Neural progenitor cell (in vitro differentiated cells): ENCODE results near the gene GCG. TPM values are rescaled to one million over a fixed set of nuclear protein-coding genes. Genes with fewer than 3 reads are reported as not detected.

Experiments used
- DNase-seq: peaks from one replicate; pipeline ENCODE4 v3.0.0-alpha.2; 2016; ENCODE audit warnings: low spot score
- H2AFZ ChIP-seq: fragments of 200-600 bp; sonication (generic); replicated peaks from 2 replicates; pipeline ENCODE4 v1.6.1; 2016; ENCODE audit warnings: antibody characterized with exemption
- H3F3A ChIP-seq: fragments of 200-600 bp; sonication (generic); 2 replicates; pipeline ENCODE4 v1.6.1; 2016; ENCODE audit warnings: antibody characterized with exemption, low read depth
- H3K27ac ChIP-seq: fragments of 200-600 bp; sonication (generic); 2 replicates; pipeline ENCODE4 v1.5.1; 2016; ENCODE audit warnings: mild to moderate bottlenecking
- H3K27me3 ChIP-seq: fragments of 200-600 bp; sonication (generic); 2 replicates; pipeline ENCODE4 v1.6.1; 2016; ENCODE audit warnings: mild to moderate bottlenecking, moderate library complexity
- H3K36me3 ChIP-seq: fragments of 200-600 bp; sonication (generic); 2 replicates; pipeline ENCODE4 v1.5.1; 2016
- H3K4me1 ChIP-seq: fragments of 200-600 bp; sonication (generic); 2 replicates; pipeline ENCODE4 v1.6.1; 2016; ENCODE audit warnings: mixed run types
- H3K4me2 ChIP-seq: fragments of 200-600 bp; sonication (generic); 2 replicates; pipeline ENCODE4 v1.6.1; 2016
- H3K4me3 ChIP-seq: fragments of 200-600 bp; sonication (generic); 2 replicates; pipeline ENCODE4 v1.5.1; 2016
- H3K79me2 ChIP-seq: fragments of 200-600 bp; sonication (generic); 2 replicates; pipeline ENCODE4 v1.6.1; 2016; ENCODE audit warnings: low read depth
- H3K9ac ChIP-seq: fragments of 200-600 bp; sonication (generic); 2 replicates; pipeline ENCODE4 v1.6.1; 2016
- H3K9me3 ChIP-seq: fragments of 200-600 bp; sonication (generic); 2 replicates; pipeline ENCODE4 v1.5.1; 2016; ENCODE audit warnings: low read depth
- H4K20me1 ChIP-seq: fragments of 200-600 bp; sonication (generic); 2 replicates; pipeline ENCODE4 v1.6.1; 2016; ENCODE audit warnings: low read depth
- H3K27ac Mint-ChIP-seq: 3 replicates; pipeline ENCODE4 v1.8.0; 2021; ENCODE audit warnings: mixed read lengths
- H3K27me3 Mint-ChIP-seq: 2 replicates; pipeline ENCODE4 v1.8.0; 2022; ENCODE audit warnings: low read depth, mild to moderate bottlenecking, inconsistent platforms, moderate library complexity, mixed read lengths; ENCODE audit not compliant: insufficient read depth
- H3K36me3 Mint-ChIP-seq: 3 replicates; pipeline ENCODE4 v1.8.0; 2021; ENCODE audit warnings: mixed read lengths
- H3K4me1 Mint-ChIP-seq: 3 replicates; pipeline ENCODE4 v1.8.0; 2021; ENCODE audit warnings: mixed read lengths
- H3K4me3 Mint-ChIP-seq: 3 replicates; pipeline ENCODE4 v1.8.0; 2021; ENCODE audit warnings: mild to moderate bottlenecking, moderate library complexity, mixed read lengths
- H3K9me3 Mint-ChIP-seq: 3 replicates; pipeline ENCODE4 v1.8.0; 2020; ENCODE audit warnings: mixed read lengths
- EZH2 ChIP-seq: fragments of 200-600 bp; sonication (generic); IDR thresholded peaks from 2 replicates; pipeline ENCODE4 v1.6.1; 2017; ENCODE audit warnings: antibody characterized with exemption, mild to moderate bottlenecking, moderate library complexity
- EZH2phosphoT487 ChIP-seq: fragments of 200-600 bp; sonication (generic); IDR thresholded peaks from 2 replicates; pipeline ENCODE4 v1.6.1; 2017; ENCODE audit warnings: antibody characterized with exemption
- total RNA-seq: library from RNA; depleted of rRNA; stranded (reverse); fragments of >200 nt; gene quantifications from 2 replicates; pipeline ENCODE4 v1.2.3, GENCODE V29; 2015; ENCODE audit warnings: low replicate concordance
- TF ChIP-seq, protein P1 (sequence below): fragments of 200-600 bp; sonication (generic); IDR thresholded peaks from 2 replicates; pipeline ENCODE4 v1.5.1; 2017; ENCODE audit warnings: antibody characterized with exemption, mild to moderate bottlenecking

GCG gene
- total RNA-seq, 1 donor from 2014 or later, result not detected

DNA sequence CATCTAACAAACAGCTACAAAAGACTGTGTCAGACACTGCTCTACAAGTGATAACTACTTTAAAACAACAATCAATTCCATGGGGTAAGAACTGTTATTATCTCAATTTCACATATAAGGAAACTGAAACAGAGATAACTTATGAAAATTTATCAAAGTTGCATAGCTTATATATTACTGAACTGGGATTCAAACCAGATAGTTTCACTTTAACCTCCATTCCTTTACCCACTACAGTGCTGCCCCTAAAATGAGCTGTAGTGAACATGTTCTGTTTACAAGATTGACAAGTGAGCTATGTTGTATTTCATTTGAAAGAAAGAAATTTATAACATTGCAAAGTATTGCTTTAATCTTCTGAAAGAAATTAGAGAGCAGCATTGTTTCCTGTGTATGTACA is 14.1 kb upstream of the GCG start:
- H3K36me3 ChIP-seq, result no peaks in the 10 kb centered on the region
- H3K4me2 ChIP-seq, result no peak overlapping the region
- Mint-ChIP-seq H3K27me3 (no peaks in the 10 kb centered on the region), H3K36me3 (no peaks in the 10 kb centered on the region), H3K9me3 (no peaks in the 10 kb centered on the region), H3K4me1 (peaks cover 4% of the 10 kb centered on the region), H3K27ac (no peak overlapping the region), H3K4me3 (no peak overlapping the region)
- H3K27me3 ChIP-seq, result no peaks in the 10 kb centered on the region
- no peak overlapping the region for H2AFZ ChIP-seq
- TF ChIP-seq EZH2phosphoT487, result no peak
- TF ChIP-seq, protein P1, sequence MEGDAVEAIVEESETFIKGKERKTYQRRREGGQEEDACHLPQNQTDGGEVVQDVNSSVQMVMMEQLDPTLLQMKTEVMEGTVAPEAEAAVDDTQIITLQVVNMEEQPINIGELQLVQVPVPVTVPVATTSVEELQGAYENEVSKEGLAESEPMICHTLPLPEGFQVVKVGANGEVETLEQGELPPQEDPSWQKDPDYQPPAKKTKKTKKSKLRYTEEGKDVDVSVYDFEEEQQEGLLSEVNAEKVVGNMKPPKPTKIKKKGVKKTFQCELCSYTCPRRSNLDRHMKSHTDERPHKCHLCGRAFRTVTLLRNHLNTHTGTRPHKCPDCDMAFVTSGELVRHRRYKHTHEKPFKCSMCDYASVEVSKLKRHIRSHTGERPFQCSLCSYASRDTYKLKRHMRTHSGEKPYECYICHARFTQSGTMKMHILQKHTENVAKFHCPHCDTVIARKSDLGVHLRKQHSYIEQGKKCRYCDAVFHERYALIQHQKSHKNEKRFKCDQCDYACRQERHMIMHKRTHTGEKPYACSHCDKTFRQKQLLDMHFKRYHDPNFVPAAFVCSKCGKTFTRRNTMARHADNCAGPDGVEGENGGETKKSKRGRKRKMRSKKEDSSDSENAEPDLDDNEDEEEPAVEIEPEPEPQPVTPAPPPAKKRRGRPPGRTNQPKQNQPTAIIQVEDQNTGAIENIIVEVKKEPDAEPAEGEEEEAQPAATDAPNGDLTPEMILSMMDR, result no peak
- no peak for DNase-seq
- no peaks in the 10 kb centered on the region for H4K20me1 ChIP-seq
- H3K27ac ChIP-seq, result no peak overlapping the region
- H3K9ac ChIP-seq, result no peak overlapping the region
- no peaks in the 10 kb centered on the region for H3K79me2 ChIP-seq
- H3F3A ChIP-seq, result no peaks in the 10 kb centered on the region
- H3K4me3 ChIP-seq, result no peak overlapping the region
- no peaks in the 10 kb centered on the region for H3K9me3 ChIP-seq
- no peaks in the 10 kb centered on the region for H3K4me1 ChIP-seq

DNA sequence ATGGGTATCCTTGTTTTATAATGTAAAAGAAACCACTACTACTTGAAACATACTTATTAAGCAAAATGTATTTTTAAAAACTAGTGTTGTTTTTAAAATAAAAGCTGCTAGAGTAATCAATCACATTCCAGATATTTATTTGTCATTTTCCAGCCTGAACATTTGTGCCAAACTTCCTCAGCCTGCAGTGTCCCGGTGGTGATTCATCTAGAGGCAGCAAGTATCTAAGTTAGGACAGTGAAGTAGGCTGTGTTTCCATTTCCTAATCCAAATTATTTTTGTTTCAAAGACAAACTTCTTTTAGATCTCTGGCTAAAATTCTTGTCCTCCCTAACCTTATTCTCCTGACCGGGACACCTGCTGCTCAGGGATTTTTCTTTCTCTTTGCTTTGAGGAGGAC is 12.8 kb upstream of the GCG start:
- H3K36me3 ChIP-seq, result no peaks in the 10 kb centered on the region
- Mint-ChIP-seq H3K36me3 (no peaks in the 10 kb centered on the region), H3K4me3 (no peak overlapping the region), H3K27me3 (no peaks in the 10 kb centered on the region), H3K4me1 (peaks cover 4% of the 10 kb centered on the region), H3K9me3 (no peaks in the 10 kb centered on the region), H3K27ac (no peak overlapping the region)
- no peak overlapping the region for H2AFZ ChIP-seq
- no peak overlapping the region for H3K4me2 ChIP-seq
- TF ChIP-seq, protein P1, result no peak
- TF ChIP-seq EZH2phosphoT487 (no peak), EZH2 (no peak)
- no peak overlapping the region for H3K4me3 ChIP-seq
- H3K27ac ChIP-seq, result no peak overlapping the region
- no peaks in the 10 kb centered on the region for H3F3A ChIP-seq
- no peak for DNase-seq
- no peaks in the 10 kb centered on the region for H3K4me1 ChIP-seq
- H3K9me3 ChIP-seq, result no peaks in the 10 kb centered on the region
- no peak overlapping the region for H3K9ac ChIP-seq
- H4K20me1 ChIP-seq, result no peaks in the 10 kb centered on the region
- H3K79me2 ChIP-seq, result no peaks in the 10 kb centered on the region
- H3K27me3 ChIP-seq, result no peaks in the 10 kb centered on the region

DNA sequence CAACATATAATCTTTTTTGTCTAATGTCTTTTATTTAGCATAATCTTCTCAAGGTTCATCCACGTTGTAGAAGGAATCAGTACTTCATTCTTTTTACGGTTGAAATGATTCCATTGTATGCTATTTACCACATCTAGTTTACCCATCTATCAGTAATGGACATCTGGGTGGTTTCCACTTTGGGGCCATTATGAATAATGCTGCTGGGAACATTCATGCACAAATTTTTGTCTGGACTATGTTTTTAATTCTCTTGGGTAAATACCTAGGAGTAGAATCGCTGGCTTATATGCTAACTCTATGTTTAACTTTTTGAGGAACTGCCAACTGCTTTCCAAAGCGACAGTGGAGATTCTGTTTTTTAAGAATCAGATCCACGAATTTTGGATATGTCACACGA is 7.4 kb upstream of the GCG start:
- Histone ChIP-seq H3K9ac (no peak overlapping the region), H3F3A (no peaks in the 10 kb centered on the region), H3K27ac (no peak overlapping the region), H2AFZ (no peak overlapping the region), H3K4me3 (no peak overlapping the region), H3K36me3 (no peaks in the 10 kb centered on the region), H3K27me3 (no peaks in the 10 kb centered on the region), H3K4me2 (no peak overlapping the region), H4K20me1 (no peaks in the 10 kb centered on the region), H3K4me1 (no peaks in the 10 kb centered on the region), H3K9me3 (no peaks in the 10 kb centered on the region), H3K79me2 (no peaks in the 10 kb centered on the region)
- Mint-ChIP-seq H3K4me1 (no peaks in the 10 kb centered on the region), H3K9me3 (no peaks in the 10 kb centered on the region), H3K27ac (no peak overlapping the region), H3K27me3 (no peaks in the 10 kb centered on the region), H3K36me3 (no peaks in the 10 kb centered on the region), H3K4me3 (no peak overlapping the region)
- DNase-seq, result no peak
- TF ChIP-seq, protein P1, result no peak
- TF ChIP-seq EZH2 (no peak), EZH2phosphoT487 (no peak)

DNA sequence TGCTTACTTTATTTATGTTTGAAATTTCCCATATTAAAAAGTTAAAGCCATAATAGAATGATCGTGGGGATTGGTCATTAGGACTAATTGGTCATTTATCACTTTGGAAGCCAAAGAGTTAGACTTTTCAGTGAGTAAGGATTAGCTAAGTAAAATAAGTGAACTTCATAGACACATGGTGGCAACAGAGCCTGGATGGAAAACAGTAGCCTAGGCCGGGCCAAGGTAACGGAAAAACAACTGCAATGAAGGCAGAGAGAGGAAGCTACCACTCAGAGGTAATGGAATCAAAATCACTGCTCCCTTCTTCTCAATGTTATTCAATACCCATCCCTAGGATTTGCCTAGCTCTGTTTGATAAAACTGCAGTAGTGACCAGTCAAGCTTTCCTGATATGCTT is 4.1 kb upstream of the GCG start:
- no peak overlapping the region for H3K27ac Mint-ChIP-seq
- H3K9ac ChIP-seq, result no peak overlapping the region
- no peaks in the 10 kb centered on the region for H3K4me1 Mint-ChIP-seq
- H3K36me3 Mint-ChIP-seq, result no peaks in the 10 kb centered on the region
- H3K4me3 ChIP-seq, result no peak overlapping the region
- H3F3A ChIP-seq, result no peaks in the 10 kb centered on the region
- no peaks in the 10 kb centered on the region for H3K9me3 ChIP-seq
- peaks cover 18% of the 10 kb centered on the region for H3K27me3 ChIP-seq
- no peaks in the 10 kb centered on the region for H3K27me3 Mint-ChIP-seq
- H2AFZ ChIP-seq, result no peak overlapping the region
- H3K4me3 Mint-ChIP-seq, result no peak overlapping the region
- no peak for DNase-seq
- H3K36me3 ChIP-seq, result no peaks in the 10 kb centered on the region
- H3K4me1 ChIP-seq, result no peaks in the 10 kb centered on the region
- no peaks in the 10 kb centered on the region for H3K9me3 Mint-ChIP-seq
- no peaks in the 10 kb centered on the region for H4K20me1 ChIP-seq
- H3K4me2 ChIP-seq, result no peak overlapping the region
- H3K79me2 ChIP-seq, result no peaks in the 10 kb centered on the region
- TF ChIP-seq EZH2phosphoT487 (no peak), EZH2 (no peak)
- TF ChIP-seq, protein P1, result no peak
- no peak overlapping the region for H3K27ac ChIP-seq
